CD8-positive, alpha-beta memory T cell (primary cell): ENCODE results near the gene GAD2. TPM values are rescaled to one million over a fixed set of nuclear protein-coding genes. Genes with fewer than 3 reads are reported as not detected.

Experiments
- CTCF ChIA-PET: fragments of 350-600 bp; sonication (Branson Sonifier 250); formaldehyde crosslinking; loops from one replicate; lab custom pipeline; 2021; ENCODE audit warnings: antibody characterized with exemption; lab: Charles Lee
- POLR2A ChIA-PET: fragments of 350-600 bp; sonication (Branson Sonifier 250); formaldehyde crosslinking; loops from one replicate; lab custom pipeline; 2021; ENCODE audit warnings: antibody characterized with exemption; lab: Charles Lee
- DNase-seq, 5 donors: peaks; one replicate each; pipeline versions ENCODE4 v3.0.0 to v3.0.0-alpha.2; 2020 to 2022; ENCODE audit warnings: mixed read lengths in 1 of 5
- H3K27ac ChIP-seq: one replicate; pipeline ENCODE4 v1.7.0; 2013; ENCODE audit warnings: low read depth, mild to moderate bottlenecking, low read length, moderate library complexity
- H3K27me3 ChIP-seq: 2 replicates; pipeline ENCODE4 v1.7.0; 2013; ENCODE audit warnings: low read length, mild to moderate bottlenecking; ENCODE audit not compliant: insufficient read depth, poor library complexity, severe bottlenecking
- H3K36me3 ChIP-seq: 2 replicates; pipeline ENCODE4 v1.7.0; 2013; ENCODE audit warnings: mild to moderate bottlenecking, low read length, moderate library complexity; ENCODE audit not compliant: insufficient read depth
- H3K4me1 ChIP-seq: 2 replicates; pipeline ENCODE4 v1.7.0; 2013; ENCODE audit warnings: mild to moderate bottlenecking, low read length, moderate library complexity; ENCODE audit not compliant: insufficient read depth
- H3K4me3 ChIP-seq: 2 replicates; pipeline ENCODE4 v1.7.0; 2013; ENCODE audit warnings: mild to moderate bottlenecking, low read length
- H3K9me3 ChIP-seq: 2 replicates; pipeline ENCODE4 v1.7.0; 2013; ENCODE audit warnings: mild to moderate bottlenecking, low read length
- H3K27ac Mint-ChIP-seq, 8 donors: one replicate each; pipeline ENCODE4 v1.8.0; 2020 to 2021; ENCODE audit warnings: mixed read lengths in 8 of 8, mild to moderate bottlenecking in 6 of 8, inconsistent platforms in 3 of 8, moderate library complexity in 3 of 8
- H3K27me3 Mint-ChIP-seq, 2 donors: one replicate each; pipeline ENCODE4 v1.8.0; 2020 to 2021; ENCODE audit warnings: mixed read lengths in 2 of 2, mild to moderate bottlenecking in 1 of 2, moderate library complexity in 1 of 2
- H3K36me3 Mint-ChIP-seq, 3 donors: one replicate each; pipeline ENCODE4 v1.8.0; 2020 to 2021; ENCODE audit warnings: mixed read lengths in 3 of 3, inconsistent platforms in 1 of 3, mild to moderate bottlenecking in 1 of 3
- H3K4me1 Mint-ChIP-seq, 3 donors: one replicate each; pipeline ENCODE4 v1.8.0; 2020 to 2021; ENCODE audit warnings: mixed read lengths in 3 of 3, inconsistent platforms in 1 of 3, mild to moderate bottlenecking in 1 of 3
- H3K4me3 Mint-ChIP-seq, 7 donors: one replicate each; pipeline ENCODE4 v1.8.0; 2020 to 2021; ENCODE audit warnings: mixed read lengths in 7 of 7, mild to moderate bottlenecking in 6 of 7, moderate library complexity in 4 of 7, inconsistent platforms in 2 of 7
- H3K9me3 Mint-ChIP-seq, 5 donors: one replicate each; pipeline ENCODE4 v1.8.0; 2020 to 2022; ENCODE audit warnings: mixed read lengths in 5 of 5, mild to moderate bottlenecking in 3 of 5, moderate library complexity in 2 of 5, inconsistent platforms in 1 of 5
- polyA plus RNA-seq: library from polyadenylated mRNA; unstranded; fragments of 300-500 nt; fragmentation: Illumina TruSeq; gene quantifications from one replicate; pipeline ENCODE4 v1.2.3, GENCODE V29; 2021
- total RNA-seq, 2 experiments: library from RNA; stranded (reverse); gene quantifications; one replicate each; pipeline ENCODE4 v1.2.3, GENCODE V29; 2021

The GAD2 gene
- total and polyA plus RNA-seq, 3 experiments from 2014 or later, result not detected

DNA sequence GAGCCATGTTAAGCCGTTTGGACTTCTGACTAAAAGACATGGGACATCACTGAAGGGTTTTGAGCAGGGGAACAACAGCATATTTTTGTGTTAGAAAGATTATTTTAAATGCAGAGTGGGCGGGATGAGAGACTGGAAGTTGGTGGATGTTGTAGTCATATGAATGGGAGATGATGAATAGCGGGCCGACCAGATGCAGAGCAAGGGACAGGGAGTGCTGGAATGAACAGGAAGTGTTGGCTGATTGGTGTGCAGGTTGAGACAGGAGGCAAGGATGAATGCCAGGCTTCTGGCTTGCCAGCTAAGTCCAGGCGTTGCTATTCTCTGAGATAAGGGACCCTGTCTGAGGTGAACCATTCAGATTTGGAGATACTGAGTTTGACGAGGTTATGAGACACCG is 38.0 kb downstream of the GAD2 start:
- H3K27me3 Mint-ChIP-seq, result peaks cover 10 to 37% of the 10 kb centered on the region in 2 donors

DNA sequence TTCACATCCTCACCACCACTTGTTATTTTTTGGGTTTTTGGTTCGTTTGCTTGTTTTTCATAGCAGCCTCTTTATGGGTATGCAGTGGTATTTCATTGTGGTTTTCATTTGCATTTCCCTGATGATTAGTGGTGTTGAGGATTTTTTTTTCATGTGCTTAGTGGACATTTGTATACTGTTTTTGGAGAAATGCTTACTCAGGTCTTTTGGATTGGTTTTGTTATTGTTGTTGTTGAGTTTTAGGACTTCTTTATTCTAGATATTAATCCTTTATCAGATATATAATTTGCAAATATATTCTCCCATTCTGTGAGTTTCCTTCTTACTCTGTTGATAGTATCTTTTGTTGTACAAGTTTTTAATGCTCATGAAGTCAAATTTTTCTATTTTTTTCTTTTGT is 42.8 kb downstream of the GAD2 start:
- no peaks in the 10 kb centered on the region for H3K27me3 ChIP-seq
- H3K27me3 Mint-ChIP-seq, result peaks cover 9 to 35% of the 10 kb centered on the region in 2 donors
- no peak overlapping the region for H3K4me3 ChIP-seq
- no peak overlapping the region for H3K27ac ChIP-seq
- H3K4me1 Mint-ChIP-seq, result no peaks in the 10 kb centered on the region
- no peak overlapping the region for H3K4me3 Mint-ChIP-seq
- H3K27ac Mint-ChIP-seq, result no peak overlapping the region
- H3K9me3 ChIP-seq, result no peaks in the 10 kb centered on the region
- H3K4me1 ChIP-seq, result no peaks in the 10 kb centered on the region
- DNase-seq, result no peak
- no peaks in the 10 kb centered on the region for H3K36me3 ChIP-seq
- H3K9me3 Mint-ChIP-seq, result no peaks in the 10 kb centered on the region
- CTCF ChIA-PET, result no interaction called here
- no peaks in the 10 kb centered on the region for H3K36me3 Mint-ChIP-seq
- POLR2A ChIA-PET, result no interaction called here

More for the DNA sequence above, 38.0 kb downstream of the GAD2 start:
- peak overlapping the region in 1 of 8 donors; percentile 24 for H3K27ac Mint-ChIP-seq
- no peak for DNase-seq
- no peaks in the 10 kb centered on the region for H3K36me3 Mint-ChIP-seq
- no peaks in the 10 kb centered on the region for H3K9me3 Mint-ChIP-seq
- Histone ChIP-seq H3K36me3 (no peaks in the 10 kb centered on the region), H3K9me3 (no peaks in the 10 kb centered on the region), H3K4me1 (no peaks in the 10 kb centered on the region), H3K4me3 (no peak overlapping the region), H3K27me3 (no peaks in the 10 kb centered on the region), H3K27ac (no peak overlapping the region)
- no peaks in the 10 kb centered on the region for H3K4me1 Mint-ChIP-seq
- ChIA-PET POLR2A (no interaction called here), CTCF (no interaction called here)
- H3K4me3 Mint-ChIP-seq, result no peak overlapping the region

DNA sequence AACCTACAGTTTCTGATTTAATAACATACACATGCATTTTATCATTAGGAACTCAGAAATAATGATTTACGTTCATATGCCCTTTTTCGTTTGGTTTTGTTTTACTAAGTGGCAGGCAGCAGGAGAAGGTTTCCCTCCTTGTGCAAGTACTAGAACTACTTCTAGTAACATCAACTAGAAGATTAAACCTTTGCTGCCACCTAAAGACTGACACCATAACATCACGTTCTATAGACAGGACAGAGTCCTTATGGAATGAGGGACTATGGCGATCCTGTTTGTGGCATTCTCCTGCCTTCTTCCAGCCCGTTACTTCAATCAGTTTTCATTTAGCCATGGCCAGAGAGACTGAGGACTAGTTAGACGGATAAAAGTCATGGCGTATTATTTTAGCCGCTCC is 53.2 kb downstream of the GAD2 start:
- H3K4me3 ChIP-seq, result no peak overlapping the region
- ChIA-PET POLR2A (no interaction called here), CTCF (no interaction called here)
- H3K27me3 ChIP-seq, result no peaks in the 10 kb centered on the region
- no peaks in the 10 kb centered on the region for H3K36me3 ChIP-seq
- H3K27ac ChIP-seq, result no peak overlapping the region
- H3K4me1 Mint-ChIP-seq, result no peaks in the 10 kb centered on the region
- peaks cover 0 to 1% (median 0%) of the 10 kb centered on the region in 3 donors for H3K36me3 Mint-ChIP-seq
- no peaks in the 10 kb centered on the region for H3K4me1 ChIP-seq
- no peak for DNase-seq
- peaks cover 12 to 53% of the 10 kb centered on the region in 2 donors for H3K27me3 Mint-ChIP-seq
- no peak overlapping the region for H3K4me3 Mint-ChIP-seq
- H3K9me3 ChIP-seq, result no peaks in the 10 kb centered on the region
- no peaks in the 10 kb centered on the region for H3K9me3 Mint-ChIP-seq
- H3K27ac Mint-ChIP-seq, result no peak overlapping the region

DNA sequence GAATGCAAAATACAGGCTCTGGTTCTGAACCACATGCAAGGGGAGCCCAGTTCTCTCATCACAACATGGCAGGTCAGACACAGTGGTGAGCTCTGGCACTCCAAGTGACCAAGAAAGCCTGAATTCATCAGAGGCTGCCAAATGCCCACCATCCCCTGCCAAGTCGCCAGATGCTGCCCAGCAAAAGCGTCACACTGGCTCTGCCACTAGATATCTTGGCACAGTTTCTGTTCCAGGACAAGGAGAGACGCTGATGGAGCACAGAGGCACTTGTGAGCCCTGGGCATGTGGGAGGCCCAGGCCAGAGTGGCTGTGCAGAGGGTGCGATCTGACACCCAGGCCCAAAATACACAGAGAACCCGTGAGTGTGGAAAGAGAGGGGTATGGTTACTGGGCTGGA is 57.8 kb downstream of the GAD2 start:
- H3K27me3 ChIP-seq, result no peaks in the 10 kb centered on the region
- no peak overlapping the region for H3K4me3 ChIP-seq
- H3K4me3 Mint-ChIP-seq, result no peak overlapping the region
- no peaks in the 10 kb centered on the region for H3K4me1 ChIP-seq
- H3K27me3 Mint-ChIP-seq, result peaks cover 4 to 46% of the 10 kb centered on the region in 2 donors
- no peak overlapping the region for H3K27ac ChIP-seq
- no peaks in the 10 kb centered on the region for H3K4me1 Mint-ChIP-seq
- CTCF ChIA-PET, result no interaction called here
- no peaks in the 10 kb centered on the region for H3K9me3 ChIP-seq
- no peak for DNase-seq
- H3K36me3 Mint-ChIP-seq, result peaks cover 0 to 1% (median 0%) of the 10 kb centered on the region in 3 donors
- no peak overlapping the region for H3K27ac Mint-ChIP-seq
- no peaks in the 10 kb centered on the region for H3K36me3 ChIP-seq
- POLR2A ChIA-PET, result no interaction called here
- no peaks in the 10 kb centered on the region for H3K9me3 Mint-ChIP-seq

DNA sequence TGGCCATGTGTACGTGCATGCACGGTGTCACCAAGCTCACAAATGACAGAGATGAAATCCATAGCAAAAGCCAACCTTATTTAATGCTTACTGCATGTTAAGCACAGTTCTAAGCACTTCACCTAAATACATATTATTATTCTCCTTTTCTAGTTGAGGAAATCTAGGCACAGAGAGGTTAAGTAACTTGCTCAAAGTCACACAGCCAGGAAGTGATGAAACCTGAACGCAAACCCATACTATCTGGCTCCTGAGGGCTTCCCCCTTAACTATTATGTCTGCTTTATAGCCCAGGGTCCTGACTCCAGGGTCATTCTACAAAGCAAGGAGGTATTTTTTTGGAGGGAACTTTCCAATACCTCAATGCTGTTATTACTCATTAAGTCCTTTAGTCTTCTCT is 61.7 kb downstream of the GAD2 start:
- Histone ChIP-seq H3K36me3 (no peaks in the 10 kb centered on the region), H3K27me3 (peaks cover 4% of the 10 kb centered on the region), H3K9me3 (no peaks in the 10 kb centered on the region), H3K27ac (no peak overlapping the region), H3K4me1 (no peaks in the 10 kb centered on the region), H3K4me3 (no peak overlapping the region)
- H3K27ac Mint-ChIP-seq, result no peak overlapping the region
- H3K36me3 Mint-ChIP-seq, result no peaks in the 10 kb centered on the region
- no peaks in the 10 kb centered on the region for H3K9me3 Mint-ChIP-seq
- ChIA-PET POLR2A (no interaction called here), CTCF (no interaction called here)
- no peaks in the 10 kb centered on the region for H3K4me1 Mint-ChIP-seq
- H3K27me3 Mint-ChIP-seq, result peaks cover 4 to 25% of the 10 kb centered on the region in 2 donors
- DNase-seq, result no peak
- no peak overlapping the region for H3K4me3 Mint-ChIP-seq

DNA sequence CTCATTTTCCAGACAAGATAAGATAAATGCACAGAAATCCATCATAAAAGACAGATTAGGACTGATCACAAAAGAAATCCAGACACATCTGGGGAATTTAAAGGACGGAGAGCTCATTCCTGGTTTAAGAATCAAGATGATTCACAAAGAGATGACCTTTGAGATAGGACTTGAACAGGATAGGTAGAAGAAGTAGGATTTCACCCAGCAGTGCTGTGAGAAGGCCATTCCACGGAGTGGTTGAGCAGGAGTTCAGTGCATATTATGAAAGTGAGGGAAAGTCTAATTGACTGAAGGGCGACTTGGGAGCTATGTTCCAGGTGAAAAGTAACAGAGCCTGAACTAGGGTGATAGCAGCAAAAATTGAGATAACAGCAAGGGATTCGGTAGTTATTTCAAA is 73.7 kb downstream of the GAD2 start:
- no peak overlapping the region for H3K27ac ChIP-seq
- no peaks in the 10 kb centered on the region for H3K9me3 ChIP-seq
- Mint-ChIP-seq H3K27ac (no peak overlapping the region), H3K4me3 (no peak overlapping the region), H3K4me1 (no peaks in the 10 kb centered on the region), H3K27me3 (peaks cover 23 to 42% of the 10 kb centered on the region in 2 donors), H3K36me3 (no peaks in the 10 kb centered on the region), H3K9me3 (peaks cover 0 to 3% (median 0%) of the 10 kb centered on the region in 5 donors)
- no peak overlapping the region for H3K4me3 ChIP-seq
- no peaks in the 10 kb centered on the region for H3K4me1 ChIP-seq
- CTCF ChIA-PET, result no interaction called here
- POLR2A ChIA-PET, result no interaction called here
- no peaks in the 10 kb centered on the region for H3K36me3 ChIP-seq
- no peaks in the 10 kb centered on the region for H3K27me3 ChIP-seq
- no peak for DNase-seq

DNA sequence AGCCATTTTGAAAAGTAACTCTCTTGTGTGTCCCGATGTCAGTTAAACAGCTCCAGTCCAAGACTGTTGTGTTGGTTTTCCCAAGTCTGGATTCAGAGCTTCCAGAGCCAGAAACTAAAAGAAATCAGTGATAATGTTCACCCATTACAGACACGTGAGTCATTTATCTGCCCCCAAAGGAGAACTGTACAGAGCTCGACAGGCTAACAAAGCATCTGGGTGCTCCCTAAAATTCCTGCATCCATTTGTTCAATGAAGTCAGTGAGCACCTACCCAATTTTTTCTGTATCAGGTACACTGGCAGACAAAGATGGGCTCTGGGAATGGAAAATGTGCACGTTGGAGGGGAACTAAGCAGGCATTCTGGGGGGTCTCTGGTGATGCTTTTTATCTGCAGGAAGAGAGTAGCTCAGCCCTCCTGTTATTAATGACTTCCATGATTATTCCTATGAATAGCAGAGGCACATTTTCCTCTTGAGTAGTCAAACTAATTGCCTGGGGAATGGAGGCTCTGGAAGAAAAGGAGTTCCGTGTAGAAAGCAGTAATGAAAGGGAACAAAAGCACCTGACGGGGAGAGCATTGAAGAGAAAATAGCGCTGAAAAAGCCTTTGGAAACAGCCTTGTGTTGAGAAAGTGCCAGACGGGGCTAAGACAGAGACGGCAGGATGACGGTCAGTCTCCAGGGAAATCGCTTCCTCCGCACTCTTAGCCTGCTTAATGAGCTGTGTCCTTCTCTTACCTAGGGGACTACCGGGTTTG is 75.3 kb downstream of the GAD2 start:
- Mint-ChIP-seq H3K9me3 (peaks cover 0 to 3% (median 0%) of the 10 kb centered on the region in 5 donors), H3K4me3 (no peak overlapping the region), H3K27ac (no peak overlapping the region), H3K4me1 (no peaks in the 10 kb centered on the region), H3K27me3 (peaks cover 21 to 49% of the 10 kb centered on the region in 2 donors), H3K36me3 (no peaks in the 10 kb centered on the region)
- no peak overlapping the region for H3K27ac ChIP-seq
- POLR2A ChIA-PET, result interaction anchor here (0.5 kb wide), 1 partner anchor 188 kb away, joined by 4 read pairs; no protein-coding TSS in a partner anchor
- no peaks in the 10 kb centered on the region for H3K4me1 ChIP-seq
- no peaks in the 10 kb centered on the region for H3K9me3 ChIP-seq
- no peak overlapping the region for H3K4me3 ChIP-seq
- H3K27me3 ChIP-seq, result no peaks in the 10 kb centered on the region
- H3K36me3 ChIP-seq, result no peaks in the 10 kb centered on the region
- CTCF ChIA-PET, result no interaction called here
- DNase-seq, result no peak

DNA sequence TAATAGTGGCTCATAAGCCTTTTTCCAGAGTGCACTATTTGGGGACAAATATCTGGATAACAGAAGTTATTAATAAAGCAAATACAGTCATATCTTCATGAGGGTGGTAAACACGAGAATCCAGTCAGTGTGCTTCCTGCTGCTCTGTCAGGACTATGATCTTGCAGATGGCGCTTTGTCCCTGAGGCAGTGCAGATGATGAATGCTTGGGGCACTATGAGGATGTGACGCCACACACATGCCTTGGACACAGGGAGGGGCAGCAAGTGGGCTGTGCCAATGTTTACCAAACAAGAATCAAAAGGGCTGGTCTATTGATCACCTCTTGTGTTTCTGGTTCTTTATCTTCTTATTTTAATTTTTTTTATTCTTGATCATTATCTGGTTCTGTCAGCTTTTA is 79.8 kb downstream of the GAD2 start:
- no peaks in the 10 kb centered on the region for H3K27me3 ChIP-seq
- no peak for DNase-seq
- Mint-ChIP-seq H3K4me1 (no peaks in the 10 kb centered on the region), H3K27ac (no peak overlapping the region), H3K27me3 (peaks cover 11 to 43% of the 10 kb centered on the region in 2 donors), H3K4me3 (no peak overlapping the region), H3K36me3 (no peaks in the 10 kb centered on the region), H3K9me3 (peaks cover 0 to 3% (median 0%) of the 10 kb centered on the region in 5 donors)
- no peak overlapping the region for H3K4me3 ChIP-seq
- H3K4me1 ChIP-seq, result no peaks in the 10 kb centered on the region
- no peak overlapping the region for H3K27ac ChIP-seq
- POLR2A ChIA-PET, result no interaction called here
- no peaks in the 10 kb centered on the region for H3K36me3 ChIP-seq
- CTCF ChIA-PET, result no interaction called here
- H3K9me3 ChIP-seq, result no peaks in the 10 kb centered on the region
